Kidney (tissue), 14 donors: ENCODE measurements around the gene AGXT. TPM values are rescaled to one million over a fixed set of nuclear protein-coding genes. Genes with fewer than 3 reads are reported as not detected.

Experiments
- DNase-seq, 5 donors: peaks; one replicate each; pipeline ENCODE4 v3.0.0-alpha.2; 2013 to 2020
- FAIRE-seq: peaks from 2 replicates; lab custom pipeline; 2012; peaks lifted over from hg19 to GRCh38; lab: Jason Lieb, UNC
- H3K27ac ChIP-seq, 2 donors: one replicate each; pipeline ENCODE4 v1.7.0; 2013; ENCODE audit warnings: low read depth in 2 of 2, low read length in 2 of 2, inconsistent platforms in 1 of 2
- H3K27me3 ChIP-seq: one replicate; pipeline ENCODE4 v1.7.1; 2013; ENCODE audit warnings: low read length, inconsistent platforms; ENCODE audit not compliant: control insufficient read depth, insufficient read depth
- H3K36me3 ChIP-seq, 3 donors: one replicate each; pipeline versions ENCODE4 v1.7.0 to v1.7.1; 2013; ENCODE audit warnings: low read length in 3 of 3, control low read depth in 1 of 3, inconsistent platforms in 1 of 3; ENCODE audit not compliant: insufficient read depth in 3 of 3, control insufficient read depth in 2 of 3
- H3K4me1 ChIP-seq, 3 donors: one replicate each; pipeline versions ENCODE4 v1.7.0 to v1.7.1; 2013; ENCODE audit warnings: low read length in 3 of 3, inconsistent platforms in 1 of 3, low read depth in 1 of 3; ENCODE audit not compliant: control insufficient read depth in 2 of 3, insufficient read depth in 2 of 3
- H3K4me3 ChIP-seq, 3 donors: one replicate each; pipeline versions ENCODE4 v1.7.0 to v1.8.1; 2013; ENCODE audit warnings: low read length in 3 of 3, control low read depth in 1 of 3, inconsistent platforms in 1 of 3
- H3K9ac ChIP-seq, 3 donors: one replicate each; pipeline versions ENCODE4 v1.7.0 to v1.7.1; 2013; ENCODE audit warnings: low read length in 3 of 3, control low read depth in 1 of 3, inconsistent platforms in 1 of 3
- H3K9me3 ChIP-seq, 3 donors: one replicate each; pipeline versions ENCODE4 v1.7.0 to v1.7.1; 2013; ENCODE audit warnings: low read length in 3 of 3, control low read depth in 1 of 3, inconsistent platforms in 1 of 3; ENCODE audit not compliant: control insufficient read depth in 2 of 3, insufficient read depth in 1 of 3
- CTCF ChIP-seq: IDR thresholded peaks from 3 replicates; pipeline ENCODE4 v1.5.1; 2012; ENCODE audit warnings: mild to moderate bottlenecking, moderate library complexity, borderline replicate concordance; ENCODE audit not compliant: insufficient read depth; ENCODE audit errors: extremely low read depth
- intact Hi-C: fragments of 100-400 bp; cut with DNase I; formaldehyde crosslinking; loops from one replicate; pipeline ENCODE4 v1.11.1; 2022
- polyA plus RNA-seq: library from polyadenylated mRNA; stranded (reverse); fragments of 350-450 nt; fragmentation: Illumina TruSeq; extraction: RNeasy Lipid Tissue Mini Kit (QIAGEN cat#74804); gene quantifications from one replicate; pipeline ENCODE4 v1.2.3, GENCODE V29; 2014; ENCODE audit warnings: low read depth, low replicate concordance; ENCODE audit not compliant: insufficient read depth
- total RNA-seq: library from RNA; stranded (reverse); fragmentation: NEBNext Ultra II Directional; extraction: Animal tissue kit (Norgen Biotek cat#: 25700); gene quantifications from one replicate; pipeline ENCODE4 v1.2.1, GENCODE V29; 2021
- donor health status: control.
- donor health status: control.
- donor health status: control.
- donor health status: control.
- donor health status: control.
- donor health status: DM: yes; HTN: yes; CAD: no.
- donor health status: Normal renal cell carcinoma (clear cell type).

Gene AGXT
- total and polyA plus RNA-seq, 2 donors from 2014 or later = 0.09 to 12.5 TPM

DNA sequence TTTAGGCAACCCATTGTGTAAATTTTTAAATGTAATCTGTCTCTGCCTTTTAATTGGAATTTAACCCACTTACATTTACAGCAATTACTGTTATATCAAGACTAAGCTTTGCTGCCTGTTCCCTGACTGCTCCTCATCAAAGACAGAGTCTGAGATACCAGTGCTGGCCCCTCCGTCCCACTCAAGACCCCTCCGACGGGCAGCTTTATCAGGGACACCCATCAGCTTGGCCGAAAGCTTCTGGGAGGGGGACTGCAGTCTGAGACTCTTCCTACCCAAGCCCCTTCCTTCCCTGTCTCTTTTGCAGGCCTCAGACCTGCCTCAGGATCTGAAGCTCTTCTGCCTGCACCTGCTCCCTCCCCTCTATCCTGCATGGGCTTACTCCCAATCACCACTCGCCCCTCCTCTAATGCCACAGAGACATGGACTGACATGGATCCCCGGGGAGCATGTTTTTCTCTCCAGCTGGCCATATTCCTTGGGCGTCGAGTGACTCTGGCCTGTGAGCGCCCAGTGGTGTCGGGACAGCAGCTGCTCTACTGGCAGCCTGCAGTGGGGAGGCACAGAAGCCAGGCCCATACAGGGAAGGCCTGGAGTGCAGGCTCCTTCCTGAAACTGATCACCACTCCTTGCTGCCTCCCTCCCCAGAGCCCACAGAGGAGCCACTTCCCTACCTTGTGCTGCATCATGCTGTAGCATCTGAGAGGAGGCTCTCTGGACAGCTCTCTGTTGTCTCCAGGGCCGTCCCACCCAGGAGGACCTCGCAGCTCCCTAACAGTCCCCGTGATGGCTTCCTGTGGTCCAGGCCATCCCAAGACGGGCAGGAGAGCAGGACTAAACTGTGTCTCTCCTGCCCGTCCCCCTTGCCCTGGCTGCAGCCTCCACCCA, 44.9 kb upstream of the AGXT start:
- peaks cover 9% of the 10 kb centered on the region for H3K27me3 ChIP-seq
- no peak overlapping the region for H3K9ac ChIP-seq
- H3K4me1 ChIP-seq = no peaks in the 10 kb centered on the region
- TF ChIP-seq CTCF = no peak
- intact Hi-C loops = no loop called here
- H3K9me3 ChIP-seq = peaks cover 0 to 10% (median 0%) of the 10 kb centered on the region in 3 donors
- no peak for FAIRE-seq
- no peak overlapping the region for H3K4me3 ChIP-seq
- no peak for DNase-seq
- H3K36me3 ChIP-seq = no peaks in the 10 kb centered on the region
- H3K27ac ChIP-seq = no peak overlapping the region

GRCh38 chr2:240825476-240825875, 43.1 kb upstream of the AGXT start:
- Histone ChIP-seq H3K4me3 (no peak overlapping the region), H3K9me3 (peaks cover 0 to 10% (median 0%) of the 10 kb centered on the region in 3 donors), H3K36me3 (no peaks in the 10 kb centered on the region), H3K27me3 (peaks cover 9% of the 10 kb centered on the region), H3K4me1 (no peaks in the 10 kb centered on the region), H3K27ac (no peak overlapping the region), H3K9ac (no peak overlapping the region)
- intact Hi-C loops = no loop called here
- FAIRE-seq = no peak
- peak in 1 of 5 donors; percentile 26 for DNase-seq
- no peak for TF ChIP-seq CTCF

DNA sequence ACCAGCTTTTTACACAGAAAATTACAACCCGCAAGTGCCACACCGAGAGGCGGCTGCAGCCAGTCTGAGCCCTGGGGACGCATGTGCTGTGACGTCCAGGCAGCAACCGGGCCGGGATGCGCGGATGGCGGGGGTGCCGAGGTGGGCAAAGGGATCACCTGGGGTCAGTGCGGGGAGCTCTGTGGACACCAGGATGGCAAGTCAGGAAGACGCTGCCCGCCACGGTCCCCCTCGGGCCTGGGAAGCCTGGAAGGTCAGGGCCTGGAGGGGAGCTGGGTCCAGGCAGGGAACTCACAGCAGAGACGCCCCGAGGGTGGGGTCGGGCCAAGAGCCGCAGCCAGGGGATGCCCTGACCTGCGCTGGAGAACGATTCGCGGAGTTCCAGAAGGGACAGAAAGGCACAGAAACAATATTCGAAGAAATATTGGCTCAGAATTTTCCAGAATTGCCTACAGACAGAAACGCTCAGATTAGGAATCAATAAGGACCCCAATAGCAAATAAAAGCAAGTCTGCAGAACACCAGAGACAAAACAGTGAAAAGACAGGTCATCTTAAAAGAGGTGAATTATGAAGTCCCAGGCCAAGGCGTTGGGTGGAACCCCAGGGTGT, 36.9 kb upstream of the AGXT start:
- no peak overlapping the region for H3K9ac ChIP-seq
- intact Hi-C loops = no loop called here
- DNase-seq = peak in 1 of 5 donors; percentile 74
- peaks cover 0 to 5% (median 0%) of the 10 kb centered on the region in 3 donors for H3K4me1 ChIP-seq
- FAIRE-seq = no peak
- no peak for TF ChIP-seq CTCF
- H3K9me3 ChIP-seq = no peaks in the 10 kb centered on the region
- H3K36me3 ChIP-seq = no peaks in the 10 kb centered on the region
- H3K4me3 ChIP-seq = peak overlapping the region in 2 of 3 donors; percentile 14 to 32
- no peak overlapping the region for H3K27ac ChIP-seq
- H3K27me3 ChIP-seq = peaks cover 7% of the 10 kb centered on the region
